Common myeloid progenitor, CD34-positive (primary cell): ENCODE measurements around the gene MAPK8IP2.

ENCODE experiments used
- CTCF ChIA-PET: fragments of 350-600 bp; sonication (Branson Sonifier 250); formaldehyde crosslinking; loops from one replicate; lab custom pipeline; 2021; ENCODE audit warnings: antibody characterized with exemption; lab: Charles Lee
- POLR2A ChIA-PET: fragments of 350-600 bp; sonication (Branson Sonifier 250); formaldehyde crosslinking; loops from one replicate; lab custom pipeline; 2021; ENCODE audit warnings: antibody characterized with exemption; lab: Charles Lee
- DNase-seq, 3 donors: peaks; one replicate each; pipeline versions ENCODE4 v3.0.0 to v3.0.0-alpha.2; 2013
- H3K27ac ChIP-seq, 2 experiments: 1 replicate in 1 of 2; 2 replicates in 1 of 2; pipeline ENCODE4 v1.7.0; 2013; ENCODE audit warnings: inconsistent platforms in 2 of 2, low read length in 2 of 2, mild to moderate bottlenecking in 2 of 2, low read depth in 1 of 2, moderate library complexity in 1 of 2; ENCODE audit not compliant: severe bottlenecking in 2 of 2, insufficient read depth in 1 of 2, poor library complexity in 1 of 2
- H3K27me3 ChIP-seq, 5 experiments: replicated peaks in 2 of 5; 1 replicate in 3 of 5; 2 replicates in 2 of 5; pipeline versions ENCODE4 v1.6.1 to v1.7.0; 2013; ENCODE audit warnings: low read length in 4 of 5, mild to moderate bottlenecking in 2 of 5, moderate library complexity in 2 of 5, inconsistent platforms in 1 of 5; ENCODE audit not compliant: insufficient read depth in 5 of 5, control insufficient read depth in 4 of 5
- H3K36me3 ChIP-seq, 4 experiments: 1 replicate in 2 of 4; 2 replicates in 2 of 4; pipeline versions ENCODE4 v1.6.1 to v1.7.0; 2013; ENCODE audit warnings: low read length in 3 of 4, control low read depth in 1 of 4, mild to moderate bottlenecking in 1 of 4; ENCODE audit not compliant: control insufficient read depth in 4 of 4, insufficient read depth in 4 of 4
- H3K4me1 ChIP-seq, 4 experiments: 1 replicate in 3 of 4; 2 replicates in 1 of 4; pipeline versions ENCODE4 v1.6.1 to v1.7.1; 2013; ENCODE audit warnings: low read length in 3 of 4, mild to moderate bottlenecking in 3 of 4, control low read depth in 1 of 4, inconsistent platforms in 1 of 4, moderate library complexity in 1 of 4; ENCODE audit not compliant: control insufficient read depth in 4 of 4, insufficient read depth in 4 of 4; ENCODE audit errors: control extremely low read depth in 1 of 4
- H3K4me3 ChIP-seq, 7 experiments: 1 replicate in 4 of 7; 2 replicates in 3 of 7; pipeline versions ENCODE4 v1.5.1 to v1.7.0; 2013; ENCODE audit warnings: mild to moderate bottlenecking in 7 of 7, low read length in 6 of 7, moderate library complexity in 6 of 7, inconsistent platforms in 2 of 7, low read depth in 2 of 7, control low read depth in 1 of 7; ENCODE audit not compliant: insufficient read depth in 4 of 7, control insufficient read depth in 1 of 7; ENCODE audit errors: extremely low read depth in 1 of 7
- H3K9me3 ChIP-seq, 5 experiments: 1 replicate in 4 of 5; 2 replicates in 1 of 5; pipeline versions ENCODE4 v1.6.1 to v1.7.1; 2013; ENCODE audit warnings: low read length in 4 of 5, mild to moderate bottlenecking in 2 of 5, inconsistent platforms in 1 of 5, low read depth in 1 of 5, moderate library complexity in 1 of 5; ENCODE audit not compliant: control insufficient read depth in 4 of 5, insufficient read depth in 2 of 5; ENCODE audit errors: control extremely low read depth in 1 of 5
- WGBS: methylation state at CpG from one replicate; pipeline ENCODE4 v1.1.5; 2013; ENCODE audit not compliant: insufficient coverage; 5-methylcytosine and 5-hydroxymethylcytosine counted together

Gene MAPK8IP2

GRCh38 chr22:50569896-50570535 lies 30.6 kb upstream of the MAPK8IP2 start:
- H3K27me3 ChIP-seq, result no peaks in the 10 kb centered on the region
- no peaks in the 10 kb centered on the region for H3K4me1 ChIP-seq
- ChIA-PET CTCF (interaction anchor here (1.0 kb wide), 1 partner anchor 32 kb away, joined by 3 read pairs; no protein-coding TSS in a partner anchor), POLR2A (interaction anchor here (1.0 kb wide), 1 partner anchor 12 kb away, joined by 3 read pairs; the partner anchor contains the start of gene CHKB)
- H3K4me3 ChIP-seq, result no peak overlapping the region
- WGBS, result 98% methylated on average over 9 of the region's 13 CpGs
- no peak overlapping the region for H3K27ac ChIP-seq
- DNase-seq, result no peak
- peaks cover 0 to 57% (median 26%) of the 10 kb centered on the region in 4 experiments for H3K36me3 ChIP-seq
- H3K9me3 ChIP-seq, result no peaks in the 10 kb centered on the region

GRCh38 chr22:50570861-50571260 lies 29.7 kb upstream of the MAPK8IP2 start:
- CTCF ChIA-PET, result interaction anchor here (1.0 to 3.0 kb wide), 3 partner anchors 7 to 50 kb away, joined by 3 to 14 read pairs (median 4); partner anchors contain the start of gene SYCE3

GRCh38 chr22:50571264-50572175 lies 29.1 kb upstream of the MAPK8IP2 start:
- ChIA-PET POLR2A (no interaction called here), CTCF (interaction anchor here (1.0 to 3.0 kb wide), 4 partner anchors 8 to 49 kb away, joined by 3 to 14 read pairs (median 4); partner anchors contain the start of gene SYCE3)
- H3K27me3 ChIP-seq, result no peaks in the 10 kb centered on the region
- peaks cover 0 to 66% (median 26%) of the 10 kb centered on the region in 4 experiments for H3K36me3 ChIP-seq
- H3K27ac ChIP-seq, result no peak overlapping the region
- WGBS, result 97% methylated on average over 26 of the region's 26 CpGs
- H3K4me1 ChIP-seq, result no peaks in the 10 kb centered on the region
- no peak overlapping the region for H3K4me3 ChIP-seq
- H3K9me3 ChIP-seq, result no peaks in the 10 kb centered on the region
- DNase-seq, result no peak

More at GRCh38 chr22:50570861-50571260, 29.7 kb upstream of the MAPK8IP2 start:
- Histone ChIP-seq H3K9me3 (no peaks in the 10 kb centered on the region), H3K36me3 (peaks cover 0 to 63% (median 26%) of the 10 kb centered on the region in 4 experiments), H3K27ac (no peak overlapping the region), H3K4me1 (no peaks in the 10 kb centered on the region), H3K27me3 (no peaks in the 10 kb centered on the region), H3K4me3 (no peak overlapping the region)
- POLR2A ChIA-PET, result no interaction called here
- WGBS, result 98% methylated on average over 12 of the region's 12 CpGs
- no peak for DNase-seq

GRCh38 chr22:50572965-50573364 lies 27.6 kb upstream of the MAPK8IP2 start:
- ChIA-PET CTCF (interaction anchor here (0.8 to 3.0 kb wide), 3 partner anchors 10 to 51 kb away, joined by 3 to 14 read pairs (median 3); partner anchors contain the start of gene SYCE3), POLR2A (interaction anchor here (1.1 kb wide), 1 partner anchor 36 kb away, joined by 4 read pairs; no protein-coding TSS in a partner anchor)
- Histone ChIP-seq H3K9me3 (no peaks in the 10 kb centered on the region), H3K27ac (no peak overlapping the region), H3K4me3 (no peak overlapping the region), H3K36me3 (peaks cover 0 to 70% (median 24%) of the 10 kb centered on the region in 4 experiments), H3K27me3 (no peaks in the 10 kb centered on the region), H3K4me1 (peaks cover 0 to 6% (median 4%) of the 10 kb centered on the region in 4 experiments)
- 99% methylated on average over 11 of the region's 11 CpGs for WGBS
- DNase-seq, result no peak

GRCh38 chr22:50573491-50574382 lies 26.9 kb upstream of the MAPK8IP2 start:
- WGBS, result 97% methylated on average over 24 of the region's 26 CpGs
- Histone ChIP-seq H3K4me3 (no peak overlapping the region), H3K36me3 (peaks cover 0 to 71% (median 23%) of the 10 kb centered on the region in 4 experiments), H3K9me3 (no peaks in the 10 kb centered on the region), H3K27me3 (peaks cover 0 to 2% (median 0%) of the 10 kb centered on the region in 5 experiments), H3K27ac (no peak overlapping the region), H3K4me1 (peaks cover 0 to 14% (median 7%) of the 10 kb centered on the region in 4 experiments)
- ChIA-PET POLR2A (interaction anchor here (1.1 kb wide), 1 partner anchor 35 kb away, joined by 4 read pairs; no protein-coding TSS in a partner anchor), CTCF (interaction anchor here (2.7 to 3.0 kb wide), 2 partner anchors 10 to 18 kb away, joined by 11 to 14 read pairs; partner anchors contain the start of gene SYCE3)
- no peak for DNase-seq

GRCh38 chr22:50574383-50574755 lies 26.2 kb upstream of the MAPK8IP2 start:
- DNase-seq, result no peak
- POLR2A ChIA-PET, result no interaction called here
- Histone ChIP-seq H3K4me1 (peaks cover 0 to 17% (median 7%) of the 10 kb centered on the region in 4 experiments), H3K27ac (no peak overlapping the region), H3K4me3 (no peak overlapping the region), H3K9me3 (no peaks in the 10 kb centered on the region), H3K27me3 (peaks cover 0 to 3% (median 0%) of the 10 kb centered on the region in 5 experiments), H3K36me3 (peaks cover 0 to 71% (median 23%) of the 10 kb centered on the region in 4 experiments)
- WGBS, result 100% methylated on average over 10 of the region's 11 CpGs
- CTCF ChIA-PET, result interaction anchor here (0.8 to 4.9 kb wide), 4 partner anchors 10 to 124 kb away, joined by 3 to 42 read pairs (median 7); partner anchors contain the start of gene SYCE3
